Measurements from ENCODE around the gene TMEM126B.
A peak's percentile ranks its signal among the peaks of the same experiment; 100 is the strongest.

Gene TMEM126B

GRCh38 chr11:85682330-85683305, 54.2 kb downstream of the TMEM126B start:
- peak; percentile 64 for DNase-seq

- DNase-seq, result no peak
These were observed 56.9 kb downstream of the TMEM126B start for GRCh38 chr11:85685125-85685819.

- peak; percentile 69 for DNase-seq
These were observed 57.5 kb downstream of the TMEM126B start, which contains the start of gene CCDC89 for GRCh38 chr11:85685820-85686459. Gene CCDC89 (minus strand): TSS chr11:85686195. CDS start chr11:85686130, 65 bp downstream.

All from fibroblast of skin of scalp (primary cell).